Measurements from ENCODE around the gene ZIC1. TPM values are rescaled to one million over a fixed set of nuclear protein-coding genes. Genes with fewer than 3 reads are reported as not detected.

Gene ZIC1
- total RNA-seq, 4 donors from 2014 or later: not detected

DNA sequence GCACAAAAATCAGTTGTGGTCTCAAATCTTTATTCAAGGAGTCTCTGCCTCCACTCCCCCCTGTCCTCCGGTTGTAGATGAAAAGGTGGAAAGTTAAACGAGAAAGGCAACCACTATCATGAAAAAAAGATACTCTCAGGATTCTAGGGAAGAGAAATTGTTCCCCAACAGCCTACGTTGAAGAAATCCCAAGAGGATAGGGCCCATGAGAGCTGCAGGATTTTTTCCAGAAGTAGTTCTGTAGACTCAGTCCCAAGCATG lies 14.3 kb downstream of the ZIC1 start:
- intact Hi-C loops (cut with DNase I): no loop called here
- peaks cover 0 to 11% (median 0%) of the 10 kb centered on the region in 3 donors for H3K9me3 ChIP-seq
- H3K36me3 ChIP-seq: no peaks in the 10 kb centered on the region
- H3K27me3 ChIP-seq: peaks cover 18 to 95% (median 55%) of the 10 kb centered on the region in 4 donors
- H3K27ac ChIP-seq: no peak overlapping the region
- DNase-seq: no peak
- H3K4me1 ChIP-seq: peaks cover 0 to 38% (median 14%) of the 10 kb centered on the region in 3 donors
- TF ChIP-seq, protein P1, sequence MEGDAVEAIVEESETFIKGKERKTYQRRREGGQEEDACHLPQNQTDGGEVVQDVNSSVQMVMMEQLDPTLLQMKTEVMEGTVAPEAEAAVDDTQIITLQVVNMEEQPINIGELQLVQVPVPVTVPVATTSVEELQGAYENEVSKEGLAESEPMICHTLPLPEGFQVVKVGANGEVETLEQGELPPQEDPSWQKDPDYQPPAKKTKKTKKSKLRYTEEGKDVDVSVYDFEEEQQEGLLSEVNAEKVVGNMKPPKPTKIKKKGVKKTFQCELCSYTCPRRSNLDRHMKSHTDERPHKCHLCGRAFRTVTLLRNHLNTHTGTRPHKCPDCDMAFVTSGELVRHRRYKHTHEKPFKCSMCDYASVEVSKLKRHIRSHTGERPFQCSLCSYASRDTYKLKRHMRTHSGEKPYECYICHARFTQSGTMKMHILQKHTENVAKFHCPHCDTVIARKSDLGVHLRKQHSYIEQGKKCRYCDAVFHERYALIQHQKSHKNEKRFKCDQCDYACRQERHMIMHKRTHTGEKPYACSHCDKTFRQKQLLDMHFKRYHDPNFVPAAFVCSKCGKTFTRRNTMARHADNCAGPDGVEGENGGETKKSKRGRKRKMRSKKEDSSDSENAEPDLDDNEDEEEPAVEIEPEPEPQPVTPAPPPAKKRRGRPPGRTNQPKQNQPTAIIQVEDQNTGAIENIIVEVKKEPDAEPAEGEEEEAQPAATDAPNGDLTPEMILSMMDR (IDR thresholded peaks at IDR 0.05): no peak
- TF ChIP-seq POLR2A (IDR thresholded peaks at IDR 0.05): no peak
- no peak overlapping the region for H3K4me3 ChIP-seq
- WGBS, 2 donors: 17 to 20% methylated on average over 3 of the region's 3 CpGs

- WGBS, 2 donors: 14 to 15% methylated on average over 20 to 22 of the region's 33 CpGs
- Histone ChIP-seq H3K27ac (no peak overlapping the region), H3K9me3 (peaks cover 0 to 11% (median 0%) of the 10 kb centered on the region in 3 donors), H3K4me1 (peaks cover 0 to 33% (median 10%) of the 10 kb centered on the region in 3 donors), H3K36me3 (no peaks in the 10 kb centered on the region), H3K27me3 (peaks cover 18 to 92% (median 50%) of the 10 kb centered on the region in 4 donors), H3K4me3 (no peak overlapping the region)
- TF ChIP-seq POLR2A (IDR thresholded peaks at IDR 0.05): no peak
- TF ChIP-seq, protein P1 (IDR thresholded peaks at IDR 0.05): no peak
- intact Hi-C loops (cut with DNase I): no loop called here
- DNase-seq: no peak
These were observed 14.8 kb downstream of the ZIC1 start for GRCh38 chr3:147423798-147424580.

DNA sequence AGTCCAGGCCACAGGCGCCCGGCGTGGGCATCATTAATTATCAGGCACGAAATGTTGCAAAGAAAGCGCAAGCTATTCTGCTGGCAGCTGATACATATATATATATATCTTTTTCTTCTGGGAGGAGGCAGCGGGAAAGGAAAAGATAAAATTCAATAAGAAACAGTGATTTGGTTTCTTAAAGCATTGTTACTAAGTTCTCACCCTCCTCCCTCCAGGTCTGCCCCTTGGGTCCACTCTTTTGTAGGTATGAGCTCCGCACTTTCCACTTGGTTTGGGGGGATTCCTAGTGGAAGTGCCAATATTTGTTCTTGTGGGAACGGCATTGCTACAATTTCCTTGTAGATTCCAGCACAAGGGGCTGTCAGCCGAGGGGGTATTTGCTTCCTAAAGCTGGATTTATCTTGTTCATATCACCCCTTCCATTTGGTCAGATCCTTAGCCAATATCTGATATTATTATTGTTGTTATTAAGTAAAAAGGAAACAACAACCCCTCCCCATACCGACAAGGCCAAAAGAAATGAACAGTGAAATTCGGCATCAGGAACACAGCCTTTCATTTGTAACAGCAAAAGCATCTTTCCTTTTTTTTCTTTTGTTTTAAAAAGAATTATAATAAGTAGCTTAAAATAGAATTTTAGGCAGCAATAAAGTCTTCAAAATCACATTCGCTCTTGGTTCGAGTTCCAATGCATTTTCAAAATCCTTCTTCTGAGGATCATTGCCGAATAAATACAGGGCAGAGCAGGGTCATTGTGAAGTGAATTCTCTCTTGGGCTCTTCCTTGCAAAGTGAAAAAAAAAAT lies 15.6 kb downstream of the ZIC1 start:
- peaks cover 0 to 3% (median 0%) of the 10 kb centered on the region in 3 donors for H3K9me3 ChIP-seq
- peaks cover 0 to 25% (median 2%) of the 10 kb centered on the region in 3 donors for H3K4me1 ChIP-seq
- 10 to 16% methylated on average over 12 to 14 of the region's 14 CpGs for WGBS, 2 donors
- H3K36me3 ChIP-seq: no peaks in the 10 kb centered on the region
- no peak overlapping the region for H3K27ac ChIP-seq
- no peak overlapping the region for H3K4me3 ChIP-seq
- H3K27me3 ChIP-seq: peaks cover 18 to 84% (median 44%) of the 10 kb centered on the region in 4 donors
- intact Hi-C loops (cut with DNase I): no loop called here
- no peak for TF ChIP-seq POLR2A (IDR thresholded peaks at IDR 0.05)
- TF ChIP-seq, protein P1 (IDR thresholded peaks at IDR 0.05): no peak
- no peak for DNase-seq

GRCh38 chr3:147425388-147425850 lies 16.3 kb downstream of the ZIC1 start:
- TF ChIP-seq POLR2A (IDR thresholded peaks at IDR 0.05): no peak
- TF ChIP-seq, protein P1 (IDR thresholded peaks at IDR 0.05): no peak
- Histone ChIP-seq H3K27me3 (peaks cover 18 to 83% (median 38%) of the 10 kb centered on the region in 4 donors), H3K4me3 (no peak overlapping the region), H3K4me1 (peaks cover 0 to 20% (median 0%) of the 10 kb centered on the region in 3 donors), H3K27ac (no peak overlapping the region), H3K9me3 (no peaks in the 10 kb centered on the region), H3K36me3 (no peaks in the 10 kb centered on the region)
- no peak for DNase-seq
- WGBS, 2 donors: 13 to 15% methylated on average over 1 of the region's 1 CpG
- intact Hi-C loops (cut with DNase I): no loop called here

GRCh38 chr3:147426931-147427330 lies 17.8 kb downstream of the ZIC1 start:
- Histone ChIP-seq H3K4me1 (peaks cover 0 to 12% (median 0%) of the 10 kb centered on the region in 3 donors), H3K36me3 (no peaks in the 10 kb centered on the region), H3K27me3 (peaks cover 5 to 80% (median 25%) of the 10 kb centered on the region in 4 donors), H3K9me3 (no peaks in the 10 kb centered on the region), H3K4me3 (no peak overlapping the region), H3K27ac (no peak overlapping the region)
- WGBS, 2 donors: 84 to 89% methylated on average over 2 of the region's 2 CpGs
- intact Hi-C loops (cut with DNase I): no loop called here
- DNase-seq: no peak
- TF ChIP-seq, protein P1 (IDR thresholded peaks at IDR 0.05): no peak
- TF ChIP-seq POLR2A (IDR thresholded peaks at IDR 0.05): no peak
